GM19351 (cell line): ENCODE results near the gene SLC9A2.

Experiments
- ATAC-seq: cut with Tn5 transposase; IDR thresholded peaks from one replicate; pipeline ENCODE4 v1.9.1; 2021; ENCODE audit warnings: mild to moderate bottlenecking, moderate library complexity; ENCODE audit not compliant: unreplicated experiment

Gene SLC9A2

DNA sequence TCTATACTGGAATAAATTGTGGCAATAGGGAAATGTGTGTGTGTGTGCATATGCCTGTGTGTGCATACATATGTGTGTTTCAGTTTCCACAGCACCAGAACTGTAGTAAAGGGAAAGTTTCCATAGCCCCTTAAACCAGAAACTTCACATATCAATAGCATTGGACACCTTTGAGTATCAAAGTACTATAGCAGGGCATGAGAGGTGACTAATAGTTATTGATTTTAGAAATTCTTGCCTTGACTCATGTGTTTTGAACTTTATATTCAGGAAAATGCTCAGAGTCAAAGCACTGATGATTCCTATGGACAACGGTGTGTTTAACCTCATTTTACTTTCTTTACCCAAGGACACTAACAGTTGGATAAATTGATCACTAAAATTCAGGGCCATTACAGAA is 50.0 kb downstream of the SLC9A2 start:
- ATAC-seq: no peak

GRCh38 chr2:102672107-102672776 is 52.9 kb downstream of the SLC9A2 start:
- ATAC-seq: no peak

DNA sequence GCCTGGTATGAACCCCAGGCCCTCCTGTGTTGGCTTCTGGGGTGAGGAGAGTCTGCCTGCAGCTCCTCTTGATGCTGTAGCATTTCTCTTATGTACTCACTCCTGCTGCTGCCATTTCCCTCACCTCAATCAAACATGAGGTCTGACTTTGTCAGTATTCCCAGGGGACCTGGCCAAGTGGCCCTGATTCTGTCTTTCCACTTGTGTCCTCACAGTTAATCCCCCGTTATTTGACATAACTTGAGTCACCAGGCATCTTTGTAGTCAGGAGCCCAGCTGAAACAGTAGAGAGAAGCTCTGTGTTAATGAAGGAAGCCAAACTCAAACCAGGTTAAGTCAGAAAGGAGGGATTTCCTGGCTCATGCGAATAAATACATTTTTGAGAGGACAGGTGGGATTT is 55.0 kb downstream of the SLC9A2 start:
- ATAC-seq: no peak

DNA sequence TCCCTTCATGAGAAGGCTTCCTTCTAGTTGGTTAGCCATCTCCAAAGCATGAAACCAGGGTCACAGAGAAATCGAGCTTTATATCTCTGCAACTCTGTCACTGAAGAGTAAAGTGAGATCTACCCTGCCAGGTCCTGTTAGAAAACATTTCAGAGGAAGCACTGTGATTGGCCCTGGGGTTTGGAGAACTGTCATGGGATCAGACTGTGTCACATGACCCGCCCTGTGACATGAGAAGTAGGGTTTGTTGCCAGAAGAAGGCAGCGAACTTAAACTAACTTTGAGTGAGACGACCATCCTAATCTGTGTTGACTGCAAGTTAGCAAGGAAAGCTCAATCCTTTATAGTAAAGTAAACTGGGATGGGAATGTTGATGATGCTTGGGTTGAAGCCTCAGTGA is 55.5 kb downstream of the SLC9A2 start:
- ATAC-seq: no peak

DNA sequence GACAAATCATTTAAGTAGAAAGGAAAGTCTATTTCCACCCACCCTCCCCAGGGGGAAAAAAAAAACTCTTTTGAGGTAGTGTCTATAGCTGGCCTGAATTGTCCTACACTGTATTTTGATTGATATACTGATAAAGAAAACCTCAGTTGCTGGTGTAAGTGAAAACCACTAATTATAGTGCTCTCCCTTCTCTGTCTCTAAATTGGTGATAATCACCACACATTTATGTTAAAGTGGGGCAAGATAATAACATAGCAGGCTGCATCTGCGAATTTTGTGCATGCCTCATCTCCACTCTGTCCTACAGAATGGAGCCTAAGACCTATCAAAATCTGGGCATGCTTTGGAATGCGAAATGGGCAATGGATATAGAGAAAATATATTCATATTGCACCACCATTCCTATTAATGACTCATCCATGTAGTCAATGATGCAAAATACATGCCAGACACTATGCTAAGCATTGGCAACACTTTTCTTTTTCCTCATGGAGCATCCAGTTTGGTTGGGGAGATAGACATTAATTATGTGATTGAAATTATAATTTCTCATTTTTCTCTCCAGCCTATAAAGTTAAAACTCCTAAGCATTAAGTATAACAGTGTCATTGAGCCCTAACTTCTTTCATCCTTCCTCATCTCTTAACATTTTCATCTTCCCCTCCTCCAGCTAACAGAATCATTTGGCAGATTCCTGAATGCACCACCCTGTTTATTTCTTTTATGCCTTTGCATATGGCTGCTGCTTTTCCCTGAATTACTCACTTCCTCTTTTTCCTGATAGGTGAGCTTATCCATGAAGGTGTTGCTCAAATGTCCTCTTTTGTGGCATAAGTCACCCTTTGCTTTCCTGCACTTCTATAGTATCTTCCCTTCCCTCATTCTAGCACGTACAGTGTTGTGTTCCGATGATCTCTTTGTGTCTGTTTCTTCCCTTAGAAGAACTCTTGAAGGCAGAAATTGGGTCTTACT is 58.2 kb downstream of the SLC9A2 start:
- no peak for ATAC-seq

DNA sequence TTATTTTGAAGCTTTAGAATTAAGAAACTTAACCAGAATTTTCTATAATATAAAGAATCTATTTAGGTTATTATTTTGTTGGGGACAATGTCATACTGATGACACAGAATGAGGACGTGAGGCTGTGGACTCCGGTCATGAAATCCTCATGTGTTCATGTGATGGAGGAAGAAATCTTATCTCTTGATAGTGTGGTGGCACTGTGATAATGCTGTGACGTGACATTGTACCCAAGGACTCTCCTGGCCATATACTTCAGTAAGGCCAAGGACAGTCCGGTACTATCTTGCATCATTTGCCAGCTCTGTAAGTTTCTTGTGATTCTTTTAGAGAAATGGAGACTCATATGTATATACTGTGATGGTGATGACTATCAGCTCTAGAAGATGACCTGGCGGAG is 59.1 kb downstream of the SLC9A2 start:
- ATAC-seq: no peak

- peak; percentile 92 for ATAC-seq
These were observed 67.4 kb downstream of the SLC9A2 start for GRCh38 chr2:102686479-102687439.

GRCh38 chr2:102690012-102690411 is 70.7 kb downstream of the SLC9A2 start:
- no peak for ATAC-seq

DNA sequence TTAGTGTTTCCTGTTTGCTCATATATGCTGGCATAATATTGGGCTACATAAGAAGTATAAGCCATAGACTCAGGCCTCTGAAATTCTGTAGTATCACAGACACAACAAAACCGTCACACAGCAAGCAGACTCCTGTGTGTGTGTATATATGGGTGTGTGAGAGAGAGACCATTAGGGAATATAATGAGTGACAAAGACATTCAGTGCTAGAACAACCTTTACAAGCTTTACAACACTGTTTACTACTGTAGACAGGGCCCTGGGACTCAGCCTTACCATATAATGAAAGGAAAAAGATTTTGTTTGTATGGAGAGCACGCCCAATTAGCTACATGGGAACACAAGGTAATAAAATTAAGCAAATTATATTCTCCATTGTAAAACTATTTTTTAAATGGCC is 77.1 kb downstream of the SLC9A2 start:
- ATAC-seq: no peak

GRCh38 chr2:102698369-102699111 is 79.2 kb downstream of the SLC9A2 start:
- no peak for ATAC-seq

DNA sequence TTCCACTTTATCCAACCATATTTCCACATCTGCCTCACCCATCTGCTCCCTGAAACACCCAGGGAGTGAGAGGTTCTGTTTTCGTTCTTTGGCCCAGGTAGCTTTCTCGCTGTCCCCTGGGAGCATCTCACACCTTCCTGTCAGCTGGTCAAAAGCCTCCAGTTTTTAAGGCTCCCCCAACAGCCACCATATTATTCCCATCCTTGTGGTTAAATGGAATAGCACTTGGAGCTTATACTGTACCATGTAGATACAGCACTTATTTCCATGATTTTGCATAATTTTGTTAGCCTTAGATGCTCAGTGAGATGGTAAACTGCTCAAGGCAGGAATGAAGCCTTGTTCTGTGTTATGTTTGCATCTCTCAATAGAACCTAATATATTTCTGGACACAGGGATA is 84.0 kb downstream of the SLC9A2 start:
- no peak for ATAC-seq

- ATAC-seq: peak; percentile 82
These were observed 84.4 kb downstream of the SLC9A2 start for GRCh38 chr2:102703748-102704147.

DNA sequence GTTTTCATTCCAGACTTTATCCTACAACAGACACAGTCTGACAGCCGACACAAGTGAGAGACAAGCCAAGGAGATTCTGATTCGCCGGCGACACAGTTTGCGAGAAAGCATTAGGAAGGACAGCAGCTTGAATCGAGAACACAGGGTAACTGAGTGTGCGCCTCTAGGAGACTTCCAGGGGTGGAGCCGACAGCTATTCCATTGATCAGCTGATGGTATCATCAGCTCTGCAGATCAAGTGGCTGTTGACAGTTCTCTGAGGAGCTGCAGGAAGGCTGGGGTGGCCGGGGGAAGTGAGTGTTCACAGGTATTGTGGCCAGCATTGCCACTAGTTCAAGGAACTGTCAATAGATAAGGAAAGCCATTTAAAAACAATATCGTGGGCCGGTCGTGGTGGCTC is 85.2 kb downstream of the SLC9A2 start:
- ATAC-seq: no peak

DNA sequence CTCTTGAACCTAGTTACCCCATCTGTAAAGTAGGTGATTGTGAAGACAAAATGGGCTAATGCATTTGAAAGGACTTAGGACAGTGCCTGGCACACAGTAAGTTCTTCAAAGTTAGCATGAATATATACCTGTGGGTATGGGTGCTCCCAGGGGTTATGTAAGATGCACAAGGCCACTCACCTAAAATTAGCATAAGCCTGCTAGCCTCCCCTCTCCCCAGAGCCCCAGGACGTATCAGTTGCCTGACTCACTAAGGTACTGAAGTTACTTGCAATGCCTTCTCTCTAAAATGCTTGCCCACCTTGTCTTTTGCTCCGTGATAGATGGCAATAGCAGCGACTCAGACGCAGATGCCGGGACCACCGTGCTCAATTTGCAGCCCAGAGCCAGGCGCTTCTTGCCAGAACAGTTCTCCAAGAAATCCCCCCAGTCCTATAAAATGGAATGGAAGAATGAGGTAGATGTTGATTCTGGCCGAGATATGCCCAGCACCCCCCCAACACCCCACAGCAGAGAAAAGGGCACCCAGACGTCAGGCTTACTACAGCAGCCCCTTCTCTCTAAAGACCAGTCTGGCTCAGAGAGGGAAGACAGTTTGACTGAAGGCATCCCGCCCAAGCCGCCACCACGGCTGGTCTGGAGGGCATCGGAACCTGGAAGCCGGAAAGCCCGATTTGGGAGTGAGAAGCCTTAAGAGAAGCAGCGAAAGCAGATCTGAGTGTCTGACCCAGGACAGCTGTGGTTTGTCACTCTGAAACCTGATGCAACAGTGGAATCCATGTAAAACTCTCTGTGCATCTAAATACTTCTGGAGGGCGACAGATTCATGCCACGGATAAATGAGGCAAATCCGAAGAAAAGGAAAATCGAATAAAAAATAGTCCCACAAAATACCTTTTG is 88.7 kb downstream of the SLC9A2 start:
- no peak for ATAC-seq

DNA sequence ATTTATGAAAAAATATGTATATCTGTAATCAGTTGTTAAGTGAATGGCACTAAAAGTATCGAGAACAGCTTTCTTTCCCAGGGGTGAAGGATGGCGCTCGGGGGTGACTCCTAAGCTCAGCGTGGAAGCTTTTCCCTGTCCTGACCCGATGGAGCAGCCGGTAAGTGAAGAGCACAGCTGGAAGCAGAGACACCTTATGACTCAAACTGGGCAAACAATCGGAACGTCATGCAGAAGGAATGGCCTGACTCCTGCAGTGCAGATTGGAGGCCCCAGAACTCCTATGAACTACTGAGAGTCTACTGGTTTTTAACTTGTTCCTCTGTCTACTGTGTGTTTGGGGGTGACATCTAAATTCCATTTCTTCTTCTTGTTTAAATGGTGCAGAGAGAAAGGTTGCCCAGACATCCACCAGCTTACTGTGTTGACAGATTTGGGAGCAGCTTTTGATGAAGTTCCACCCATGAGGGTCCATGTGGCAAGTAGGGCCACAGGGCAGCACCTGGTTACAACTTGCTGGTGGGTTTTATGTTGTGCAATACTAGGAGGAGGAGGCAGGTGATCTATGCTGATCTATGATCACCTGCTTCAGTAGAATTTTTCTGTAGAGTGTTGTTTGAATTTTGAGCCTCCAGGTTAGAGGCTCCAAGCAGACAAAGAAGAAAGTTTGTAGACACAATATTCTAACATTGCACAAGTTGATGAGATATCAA is 89.7 kb downstream of the SLC9A2 start:
- ATAC-seq: no peak

DNA sequence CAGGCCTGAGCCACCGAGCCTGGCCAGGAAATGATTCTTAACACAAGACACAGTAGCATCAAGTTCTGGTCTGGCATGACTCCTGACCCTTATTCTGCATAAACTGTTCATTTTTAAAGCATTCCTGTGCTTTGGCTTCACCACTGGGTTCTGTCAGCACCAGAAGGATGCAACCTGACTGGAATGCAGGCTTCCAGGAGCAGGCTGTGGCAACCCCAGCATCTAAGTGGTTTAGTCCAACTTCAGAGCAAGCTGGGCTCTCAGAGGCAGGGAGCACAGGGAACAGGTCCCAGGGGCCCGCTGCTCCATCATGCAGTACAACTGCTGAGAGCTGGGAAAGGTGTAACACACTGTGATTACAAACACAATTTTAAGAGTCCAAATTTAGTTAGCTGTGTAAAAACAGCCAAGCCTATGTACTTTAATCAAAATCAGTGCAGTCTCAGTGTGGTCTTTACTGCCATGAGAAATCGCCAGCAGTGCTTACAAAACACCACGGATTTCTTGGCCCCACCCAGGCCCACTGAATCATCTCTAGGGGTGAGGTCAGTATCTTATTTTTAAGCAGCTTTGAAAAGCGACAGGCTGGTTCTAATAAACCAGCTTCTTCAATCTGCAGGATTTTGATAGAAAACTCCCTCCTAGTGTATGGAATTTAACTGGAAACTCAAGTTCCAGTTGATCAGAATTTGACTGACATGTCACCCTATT is 98.1 kb downstream of the SLC9A2 start:
- ATAC-seq: no peak

- ATAC-seq: no peak
These were observed 99.3 kb downstream of the SLC9A2 start for GRCh38 chr2:102718387-102719316.
